ENCODE data around the gene C2CD2L. TPM values are rescaled to one million over a fixed set of nuclear protein-coding genes. Genes with fewer than 3 reads are reported as not detected.
A peak's percentile ranks its signal among the peaks of the same experiment; 100 is the strongest.

Gene C2CD2L
- total and polyA plus RNA-seq, 10 of the 15 experiments (the other 5 are each of a cell fraction or from before 2014, with no cell fraction given): 0.21 to 9.6 (median 5.1) TPM

GRCh38 chr11:119147604-119148333 lies 40.6 kb downstream of the C2CD2L start:
- no peak for DNase-seq (ENCODE audit: low read depth, low spot score)
- intact Hi-C loops (cut with micrococcal nuclease; ENCODE audit: unreplicated experiment): loop anchor here (5.0 kb wide), 2 partner anchors 50 to 175 kb away; no protein-coding TSS in a partner anchor

DNA sequence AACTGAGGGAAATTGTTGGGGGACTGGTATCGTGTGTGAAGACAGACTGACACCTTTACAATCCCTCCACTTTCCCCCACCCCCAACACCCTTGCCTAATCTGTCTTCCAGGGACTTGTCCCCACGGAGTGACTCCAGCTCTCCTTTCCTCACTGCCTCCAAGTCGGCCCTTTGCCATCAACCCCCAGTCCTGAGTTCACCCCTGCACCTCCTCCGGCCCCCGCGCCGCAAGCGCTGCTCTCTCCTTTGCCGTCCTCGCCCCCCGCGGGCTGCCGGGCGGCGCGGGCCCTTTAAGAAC lies 41.5 kb downstream of the C2CD2L start:
- TF ChIP-seq JUND (IDR thresholded peaks at IDR 0.05; ENCODE audit: low read depth, low read length): no peak
- no peak for TF ChIP-seq NR2C1 (IDR thresholded peaks at IDR 0.05)
- TF ChIP-seq SMAD5 (IDR thresholded peaks at IDR 0.05; ENCODE audit: low read depth): no peak
- no peak for TF ChIP-seq E2F4 (IDR thresholded peaks at IDR 0.05; ENCODE audit: low read depth, low read length)
- peak overlapping the region; percentile 67 for H3K4me3 ChIP-seq
- H4K20me1 ChIP-seq (ENCODE audit: control insufficient read depth, insufficient read depth): no peaks in the 10 kb centered on the region
- H3K79me2 ChIP-seq (ENCODE audit: control insufficient read depth, insufficient read depth, low read length): no peaks in the 10 kb centered on the region
- peak overlapping the region; percentile 79 for H3K4me2 ChIP-seq (ENCODE audit: control insufficient read depth, insufficient read depth)
- no peak for ATAC-seq
- DNase-seq (ENCODE audit: low read depth, low spot score): no peak
- CTCF ChIA-PET: no interaction called here
- H2AFZ ChIP-seq (ENCODE audit: control insufficient read depth, low read depth, low read length): peak overlapping the region; percentile 42
- no TSS peak for BruUV-seq (replicated peaks)
- RAD21 ChIA-PET (ENCODE audit: unreplicated experiment): no interaction called here
- SMC1A ChIA-PET (ENCODE audit: uncharacterized antibody, unreplicated experiment): no interaction called here
- no peak overlapping the region for H3K27ac ChIP-seq (ENCODE audit: control insufficient read depth, insufficient read depth)
- H3K4me1 ChIP-seq (ENCODE audit: control insufficient read depth, insufficient read depth, low read length): no peaks in the 10 kb centered on the region
- peaks cover 12 to 17% of the 10 kb centered on the region in 2 experiments; a peak in 3 of 4 replicates for H3K27me3 ChIP-seq (replicated peaks in 1 of 2; ENCODE audit: control insufficient read depth in 2 of 2, insufficient read depth in 2 of 2, low read length in 1 of 2)
- POLR2A ChIA-PET: interaction anchor here (0.5 to 0.6 kb wide), 2 partner anchors 46 to 213 kb away, joined by 3 read pairs; no protein-coding TSS in a partner anchor
- H3K9ac ChIP-seq (ENCODE audit: control insufficient read depth, insufficient read depth, low read length): no peak overlapping the region
- intact Hi-C loops (cut with micrococcal nuclease; ENCODE audit: unreplicated experiment) (loop anchor here (5.0 kb wide), 2 partner anchors 49 to 174 kb away; no protein-coding TSS in a partner anchor), in situ Hi-C loops (cut with MboI) (no loop called here)
- 2% methylated on average over 16 of the region's 16 CpGs for WGBS (ENCODE audit: insufficient coverage, insufficient replicate concordance, low lambda C conversion rate, missing lambda C conversion rate)
- H3K36me3 ChIP-seq (ENCODE audit: control insufficient read depth in 2 of 2, insufficient read depth in 2 of 2, low read length in 1 of 2): no peaks in the 10 kb centered on the region
- H3K9me3 ChIP-seq (replicated peaks; ENCODE audit: control insufficient read depth, insufficient read depth, low read length): no peaks in the 10 kb centered on the region
- FAIRE-seq: no peak

More at GRCh38 chr11:119147604-119148333, 40.6 kb downstream of the C2CD2L start:
- no peak overlapping the region for H2AFZ ChIP-seq (ENCODE audit: control insufficient read depth, low read depth, low read length)
- no peaks in the 10 kb centered on the region for H3K36me3 ChIP-seq (ENCODE audit: control insufficient read depth in 2 of 2, insufficient read depth in 2 of 2, low read length in 1 of 2)
- in situ Hi-C loops (cut with MboI): no loop called here
- POLR2A ChIA-PET: no interaction called here
- H4K20me1 ChIP-seq (ENCODE audit: control insufficient read depth, insufficient read depth): no peaks in the 10 kb centered on the region
- 37% methylated on average over 6 of the region's 6 CpGs for WGBS (ENCODE audit: insufficient coverage, insufficient replicate concordance, low lambda C conversion rate, missing lambda C conversion rate)
- no peak overlapping the region for H3K9ac ChIP-seq (ENCODE audit: control insufficient read depth, insufficient read depth, low read length)
- ATAC-seq: peak; percentile 23
- SMC1A ChIA-PET (ENCODE audit: uncharacterized antibody, unreplicated experiment): interaction anchor here (0.9 to 1.0 kb wide), 2 partner anchors 59 to 160 kb away, joined by 3 read pairs; no protein-coding TSS in a partner anchor
- peaks cover 12 to 15% of the 10 kb centered on the region in 2 experiments; a peak in 3 of 4 replicates for H3K27me3 ChIP-seq (replicated peaks in 1 of 2; ENCODE audit: control insufficient read depth in 2 of 2, insufficient read depth in 2 of 2, low read length in 1 of 2)
- CTCF ChIA-PET: interaction anchor here (0.8 to 1.5 kb wide), 3 partner anchors 21 to 175 kb away, joined by 3 to 5 read pairs (median 3); no protein-coding TSS in a partner anchor
- TF ChIP-seq EZH2 (IDR thresholded peaks at IDR 0.05; ENCODE audit: borderline replicate concordance, control insufficient read depth, low read depth, low read length): 0 out of 2 replicates have a peak, but pooled peaks have one; percentile 26
- TF ChIP-seq GABPA (IDR thresholded peaks at IDR 0.05; ENCODE audit: low read depth): no peak
- no peaks in the 10 kb centered on the region for H3K79me2 ChIP-seq (ENCODE audit: control insufficient read depth, insufficient read depth, low read length)
- H3K9me3 ChIP-seq (replicated peaks; ENCODE audit: control insufficient read depth, insufficient read depth, low read length): no peaks in the 10 kb centered on the region
- FAIRE-seq: no peak
- no TSS peak for BruUV-seq (replicated peaks)
- no peak overlapping the region for H3K27ac ChIP-seq (ENCODE audit: control insufficient read depth, insufficient read depth)
- H3K4me2 ChIP-seq (ENCODE audit: control insufficient read depth, insufficient read depth): no peak overlapping the region
- RAD21 ChIA-PET (ENCODE audit: unreplicated experiment): no interaction called here
- no peak overlapping the region for H3K4me3 ChIP-seq
- H3K4me1 ChIP-seq (ENCODE audit: control insufficient read depth, insufficient read depth, low read length): no peaks in the 10 kb centered on the region
